Activated CD4-positive, alpha-beta memory T cell treated with anti-CD3 and anti-CD28 coated beads for 36 hours (primary cell): ENCODE measurements around the gene ACLY. TPM values are rescaled to one million over a fixed set of nuclear protein-coding genes. Genes with fewer than 3 reads are reported as not detected.
A peak's percentile ranks its signal among the peaks of the same experiment; 100 is the strongest.

Experiments used
- CTCF ChIA-PET: fragments of 350-600 bp; sonication (Branson Sonifier 250); formaldehyde crosslinking; loops from one replicate; lab custom pipeline; 2021; ENCODE audit warnings: antibody characterized with exemption, inconsistent platforms; lab: Charles Lee
- POLR2A ChIA-PET: fragments of 350-600 bp; sonication (Branson Sonifier 250); formaldehyde crosslinking; loops from one replicate; lab custom pipeline; 2021; ENCODE audit warnings: antibody characterized with exemption; lab: Charles Lee
- DNase-seq: peaks from one replicate; pipeline ENCODE4 v3.0.0-alpha.2; 2020
- H3K27ac Mint-ChIP-seq: one replicate; pipeline ENCODE4 v1.8.0; 2021; ENCODE audit warnings: mixed read lengths
- H3K27me3 Mint-ChIP-seq: one replicate; pipeline ENCODE4 v1.8.0; 2021; ENCODE audit warnings: mixed read lengths
- H3K36me3 Mint-ChIP-seq: one replicate; pipeline ENCODE4 v1.8.0; 2021; ENCODE audit warnings: mixed read lengths
- H3K4me1 Mint-ChIP-seq: one replicate; pipeline ENCODE4 v1.8.0; 2021; ENCODE audit warnings: low read depth, mixed read lengths
- H3K4me3 Mint-ChIP-seq: one replicate; pipeline ENCODE4 v1.8.0; 2021; ENCODE audit warnings: mild to moderate bottlenecking, mixed read lengths
- H3K9me3 Mint-ChIP-seq: one replicate; pipeline ENCODE4 v1.8.0; 2021; ENCODE audit warnings: mixed read lengths
- intact Hi-C: fragments of 100-400 bp; cut with micrococcal nuclease; formaldehyde crosslinking; loops from one replicate; pipeline ENCODE4 v1.15.1; 2023
- total RNA-seq, 2 experiments: library from RNA; stranded (reverse); gene quantifications; one replicate each; pipeline ENCODE4 v1.2.3, GENCODE V29; 2021

The ACLY gene
- total RNA-seq, 2 experiments from 2014 or later, result 186 to 203 TPM

DNA sequence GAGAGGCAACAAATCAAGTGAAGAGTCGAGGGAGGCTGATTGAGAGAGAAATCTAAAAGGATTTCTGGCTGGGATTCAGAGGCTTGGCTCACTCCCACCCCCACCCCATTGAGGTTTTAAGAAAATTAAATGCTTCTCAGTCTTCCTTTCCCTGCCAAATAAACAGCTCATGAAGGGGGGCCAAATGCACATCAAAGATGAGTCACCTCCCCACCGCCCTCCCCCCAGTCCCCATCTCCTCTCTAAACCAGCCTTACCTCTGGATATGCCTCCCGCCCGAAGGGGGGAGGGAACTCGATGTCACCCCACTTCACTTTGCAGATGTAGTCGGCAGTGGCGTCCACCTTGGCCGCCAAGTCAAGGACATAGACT lies 11.6 kb downstream of the ACLY start:
- H3K4me3 Mint-ChIP-seq, result no peak overlapping the region
- H3K36me3 Mint-ChIP-seq, result peaks cover 49% of the 10 kb centered on the region
- DNase-seq, result no peak
- H3K27me3 Mint-ChIP-seq, result no peaks in the 10 kb centered on the region
- H3K9me3 Mint-ChIP-seq, result no peaks in the 10 kb centered on the region
- intact Hi-C loops, result no loop called here
- H3K4me1 Mint-ChIP-seq, result no peaks in the 10 kb centered on the region
- ChIA-PET CTCF (no interaction called here), POLR2A (no interaction called here)
- H3K27ac Mint-ChIP-seq, result no peak overlapping the region

DNA sequence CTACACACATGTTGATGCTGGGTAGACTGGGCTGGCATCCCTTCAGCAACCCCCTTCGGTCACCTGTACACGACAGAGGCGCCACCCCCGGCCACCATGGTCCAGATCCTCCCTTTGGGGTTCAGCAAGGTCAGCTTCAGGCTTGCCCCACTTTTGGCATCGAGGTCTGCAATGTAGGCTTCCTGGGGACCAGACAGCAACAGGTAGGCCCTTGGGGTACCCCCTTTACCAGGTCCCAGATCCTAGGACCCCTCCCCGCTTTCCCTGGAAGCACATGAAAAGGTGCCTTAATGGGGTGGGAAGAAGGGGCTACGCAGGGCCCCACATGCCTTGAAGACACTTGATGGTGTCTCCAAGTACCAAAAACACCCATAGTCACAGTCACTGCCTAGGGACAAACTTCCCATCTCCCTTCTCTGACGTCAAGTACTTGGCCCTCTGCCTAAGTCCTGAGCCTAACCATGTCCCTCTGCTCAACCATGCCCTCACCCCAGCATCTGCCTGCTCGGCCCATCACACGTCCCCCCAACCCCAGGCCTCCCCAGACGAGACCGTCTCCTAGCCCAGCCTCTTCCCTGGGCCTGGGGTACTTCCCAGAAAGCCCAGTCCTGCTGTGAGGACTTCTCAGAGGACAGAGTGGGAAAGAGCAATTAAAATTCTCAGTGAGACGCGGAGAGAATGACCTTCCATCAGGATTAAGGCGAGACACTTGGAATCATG lies 12.1 kb downstream of the ACLY start:
- no peak overlapping the region for H3K4me3 Mint-ChIP-seq
- H3K9me3 Mint-ChIP-seq, result no peaks in the 10 kb centered on the region
- intact Hi-C loops, result no loop called here
- POLR2A ChIA-PET, result no interaction called here
- H3K36me3 Mint-ChIP-seq, result peaks cover 51% of the 10 kb centered on the region
- CTCF ChIA-PET, result no interaction called here
- no peak for DNase-seq
- H3K4me1 Mint-ChIP-seq, result no peaks in the 10 kb centered on the region
- no peak overlapping the region for H3K27ac Mint-ChIP-seq
- no peaks in the 10 kb centered on the region for H3K27me3 Mint-ChIP-seq

DNA sequence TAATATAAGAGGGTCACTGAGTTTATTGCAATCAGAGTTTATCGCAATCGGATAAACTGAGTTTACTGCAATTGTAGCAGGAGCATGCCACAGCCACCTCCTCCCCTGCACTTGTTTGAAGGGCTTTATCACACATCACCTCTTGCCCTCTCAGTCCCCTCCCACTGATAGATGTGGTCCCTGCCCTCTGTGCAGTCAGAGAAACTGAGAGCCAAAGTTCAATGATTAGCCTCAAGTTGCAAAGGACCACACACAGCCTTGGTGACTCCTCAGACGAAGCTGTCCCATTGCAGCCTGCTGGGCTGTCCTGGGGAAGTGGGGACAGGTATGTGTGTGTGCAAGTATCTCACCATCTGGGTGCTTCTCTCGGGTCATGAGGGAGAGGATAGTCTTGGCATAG lies 13.6 kb downstream of the ACLY start:
- H3K9me3 Mint-ChIP-seq, result no peaks in the 10 kb centered on the region
- H3K36me3 Mint-ChIP-seq, result peaks cover 49% of the 10 kb centered on the region
- POLR2A ChIA-PET, result no interaction called here

DNA sequence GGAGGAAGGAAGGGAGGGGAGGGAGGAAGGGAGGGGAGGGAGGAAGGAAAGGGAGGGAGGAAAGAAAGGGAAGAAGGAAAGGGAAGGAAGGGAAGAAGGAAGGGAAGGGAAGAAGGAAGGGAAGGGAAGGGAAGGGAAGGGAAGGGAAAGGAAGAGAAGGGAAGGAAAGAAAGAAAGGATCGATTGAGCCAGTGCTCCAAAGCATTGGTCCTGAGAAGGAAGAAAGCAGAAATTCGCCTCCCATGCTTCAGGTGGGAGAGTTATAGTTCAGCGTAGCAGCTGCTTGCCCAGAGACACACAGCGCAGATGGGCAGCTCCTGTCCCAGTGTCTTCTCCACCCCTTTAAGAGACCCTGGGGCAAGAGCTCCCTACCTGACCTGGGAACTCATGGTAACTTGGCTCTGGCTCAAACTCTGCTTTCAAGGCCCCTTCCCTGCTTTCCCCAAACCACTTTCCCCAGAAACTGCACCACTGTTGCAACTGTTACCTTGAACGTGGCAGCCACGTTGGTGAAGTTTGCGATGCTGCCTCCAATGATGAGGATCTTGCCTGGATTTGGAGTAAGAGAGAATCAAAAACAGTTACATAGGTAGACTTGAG lies 14.4 kb downstream of the ACLY start:
- peaks cover 44% of the 10 kb centered on the region for H3K36me3 Mint-ChIP-seq
- H3K4me1 Mint-ChIP-seq, result no peaks in the 10 kb centered on the region
- CTCF ChIA-PET, result no interaction called here
- no peak overlapping the region for H3K27ac Mint-ChIP-seq
- no peaks in the 10 kb centered on the region for H3K27me3 Mint-ChIP-seq
- no peak for DNase-seq
- H3K4me3 Mint-ChIP-seq, result no peak overlapping the region
- POLR2A ChIA-PET, result no interaction called here
- no peaks in the 10 kb centered on the region for H3K9me3 Mint-ChIP-seq
- intact Hi-C loops, result no loop called here

More for the DNA sequence above, 13.6 kb downstream of the ACLY start:
- DNase-seq, result no peak
- H3K4me3 Mint-ChIP-seq, result no peak overlapping the region
- CTCF ChIA-PET, result no interaction called here
- intact Hi-C loops, result no loop called here
- H3K27ac Mint-ChIP-seq, result no peak overlapping the region
- no peaks in the 10 kb centered on the region for H3K27me3 Mint-ChIP-seq
- no peaks in the 10 kb centered on the region for H3K4me1 Mint-ChIP-seq

DNA sequence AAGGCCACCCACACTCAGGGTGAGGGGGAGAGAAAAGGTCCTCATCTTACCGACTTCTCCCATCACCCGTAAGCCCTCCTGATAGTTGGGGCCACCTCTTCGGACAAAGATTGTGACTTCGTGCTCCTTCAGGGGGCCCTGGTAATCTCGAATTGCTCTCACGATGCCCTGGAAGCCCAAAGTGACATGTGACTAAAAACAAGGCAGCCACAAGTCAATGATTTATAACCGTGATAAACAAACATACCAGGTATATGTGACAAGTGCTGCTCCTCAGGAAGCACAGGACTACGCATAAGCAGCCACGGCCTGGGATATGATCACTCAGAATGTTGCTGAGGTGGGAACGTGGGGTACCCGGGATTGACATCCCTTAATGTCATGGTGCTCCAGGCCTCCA lies 17.1 kb downstream of the ACLY start:
- POLR2A ChIA-PET, result no interaction called here
- Mint-ChIP-seq H3K27me3 (no peaks in the 10 kb centered on the region), H3K9me3 (no peaks in the 10 kb centered on the region), H3K36me3 (peaks cover 47% of the 10 kb centered on the region), H3K27ac (no peak overlapping the region), H3K4me1 (no peaks in the 10 kb centered on the region), H3K4me3 (no peak overlapping the region)
- CTCF ChIA-PET, result no interaction called here
- intact Hi-C loops, result no loop called here
- DNase-seq, result no peak

DNA sequence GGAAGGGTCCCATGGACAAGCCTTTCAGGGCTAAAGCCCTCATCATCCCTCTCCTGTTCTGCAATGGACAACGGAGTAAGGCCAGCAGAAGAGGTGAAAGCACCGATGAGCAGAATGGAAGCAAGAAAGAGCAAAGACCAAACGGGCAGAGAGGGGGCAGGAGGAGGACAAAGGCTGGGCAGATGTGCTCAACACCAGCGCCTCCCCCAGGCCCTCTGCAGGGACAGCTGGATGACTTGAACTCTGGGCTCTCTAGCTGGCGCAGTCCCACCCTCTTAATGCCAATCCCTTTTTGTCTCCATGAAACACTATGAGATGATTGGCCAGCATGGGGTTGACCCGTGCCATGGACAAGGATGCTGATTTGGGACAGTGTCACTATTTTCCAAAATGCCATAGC lies 22.0 kb downstream of the ACLY start:
- Mint-ChIP-seq H3K4me3 (no peak overlapping the region), H3K36me3 (peaks cover 53% of the 10 kb centered on the region), H3K9me3 (no peaks in the 10 kb centered on the region), H3K4me1 (no peaks in the 10 kb centered on the region), H3K27ac (no peak overlapping the region), H3K27me3 (no peaks in the 10 kb centered on the region)
- ChIA-PET CTCF (no interaction called here), POLR2A (no interaction called here)
- intact Hi-C loops, result no loop called here
- no peak for DNase-seq

DNA sequence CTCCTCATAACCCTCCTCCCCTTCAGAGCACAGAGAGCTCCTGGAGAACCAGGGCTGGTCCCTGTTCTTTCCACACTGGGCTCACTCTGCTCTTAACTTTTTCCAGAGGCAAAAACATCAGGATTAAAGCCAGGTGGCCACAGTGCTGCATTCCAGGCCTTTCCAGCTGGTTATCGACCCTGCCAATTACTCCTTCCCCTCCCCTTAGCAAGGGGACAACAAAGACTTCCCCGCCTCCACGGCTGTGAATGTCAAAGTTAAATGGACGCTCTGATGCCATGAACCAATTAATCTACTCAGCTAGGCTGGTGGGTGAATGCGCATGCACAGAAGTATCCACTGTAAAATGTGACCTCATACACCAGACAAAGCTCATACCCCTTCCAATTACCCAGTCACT lies 23.1 kb downstream of the ACLY start:
- intact Hi-C loops, result no loop called here
- H3K36me3 Mint-ChIP-seq, result peaks cover 44% of the 10 kb centered on the region
- POLR2A ChIA-PET, result no interaction called here

DNA sequence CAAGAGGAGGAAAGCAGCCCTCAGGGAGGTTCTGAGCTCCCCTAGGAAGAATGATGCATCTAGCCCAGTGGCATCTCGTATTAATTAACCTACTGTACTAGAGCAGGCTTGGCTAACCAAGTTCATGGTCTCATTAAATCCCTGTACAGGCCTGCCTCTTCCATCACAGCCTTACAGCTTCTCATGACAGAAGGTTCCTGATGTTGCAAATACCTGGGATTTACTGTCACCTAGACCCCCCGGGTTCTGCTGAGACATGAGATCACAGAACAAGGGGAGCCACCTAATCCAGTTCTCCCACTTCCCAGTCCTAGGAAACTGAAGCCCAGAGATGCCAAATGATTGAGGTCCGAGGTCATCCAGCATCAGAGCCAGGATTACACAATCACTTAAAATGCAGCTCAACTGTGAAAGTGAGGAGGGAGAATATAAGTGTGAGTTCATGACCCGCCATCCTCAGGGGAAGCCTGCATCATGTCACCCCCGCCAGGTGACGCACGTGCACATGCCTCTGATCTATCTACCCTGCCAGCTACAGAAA lies 23.9 kb downstream of the ACLY start:
- Mint-ChIP-seq H3K4me1 (no peaks in the 10 kb centered on the region), H3K36me3 (peaks cover 46% of the 10 kb centered on the region), H3K27me3 (no peaks in the 10 kb centered on the region), H3K4me3 (no peak overlapping the region), H3K27ac (no peak overlapping the region), H3K9me3 (no peaks in the 10 kb centered on the region)
- intact Hi-C loops, result no loop called here
- POLR2A ChIA-PET, result no interaction called here
- no peak for DNase-seq
- CTCF ChIA-PET, result no interaction called here

More for the DNA sequence above, 23.1 kb downstream of the ACLY start:
- Mint-ChIP-seq H3K4me3 (no peak overlapping the region), H3K27ac (no peak overlapping the region), H3K27me3 (no peaks in the 10 kb centered on the region), H3K9me3 (no peaks in the 10 kb centered on the region), H3K4me1 (no peaks in the 10 kb centered on the region)
- DNase-seq, result no peak
- CTCF ChIA-PET, result interaction anchor here (1.1 kb wide), 1 partner anchor 200 kb away, joined by 3 read pairs; no protein-coding TSS in a partner anchor

DNA sequence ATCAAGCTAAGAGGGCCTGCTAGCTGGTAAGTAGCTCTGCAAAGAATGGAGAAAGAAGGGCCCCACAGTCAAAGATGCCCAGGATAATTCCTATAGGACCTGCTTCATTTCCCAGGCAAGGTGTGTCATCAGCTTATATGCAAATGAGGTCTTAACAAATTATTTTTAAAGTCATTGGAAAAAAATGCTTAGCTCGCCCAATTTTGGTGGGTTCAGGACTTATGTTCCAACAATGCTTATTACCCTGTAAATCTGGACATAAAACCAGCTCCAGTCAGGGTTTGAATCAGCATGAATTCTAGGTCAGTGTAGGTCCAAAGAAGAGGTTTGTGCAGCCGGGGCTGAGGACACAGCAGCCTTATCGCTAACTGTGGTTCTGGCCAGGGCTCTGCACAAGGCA lies 25.4 kb downstream of the ACLY start:
- Mint-ChIP-seq H3K4me3 (no peak overlapping the region), H3K36me3 (peaks cover 38% of the 10 kb centered on the region), H3K9me3 (no peaks in the 10 kb centered on the region), H3K27me3 (no peaks in the 10 kb centered on the region), H3K4me1 (no peaks in the 10 kb centered on the region), H3K27ac (no peak overlapping the region)
- no peak for DNase-seq
- ChIA-PET POLR2A (no interaction called here), CTCF (no interaction called here)
- intact Hi-C loops, result no loop called here

DNA sequence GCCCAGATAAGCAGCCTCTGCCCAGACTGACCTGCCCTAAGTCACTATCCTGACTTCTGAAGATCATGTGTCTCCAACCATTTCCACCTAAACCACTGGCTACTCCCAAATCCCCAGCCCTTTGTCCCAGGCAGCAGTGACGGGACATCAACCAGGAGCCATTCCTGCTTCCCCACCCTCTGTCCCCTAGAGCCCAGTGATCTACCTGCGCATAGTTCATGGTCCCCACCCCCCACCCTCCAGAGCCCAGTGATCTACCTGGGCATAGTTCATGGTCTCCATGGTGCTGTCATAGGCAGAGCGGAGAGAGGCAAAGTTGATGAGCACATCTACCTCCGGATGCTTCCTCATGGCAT lies 26.8 kb downstream of the ACLY start:
- ChIA-PET POLR2A (no interaction called here), CTCF (no interaction called here)
- no peak overlapping the region for H3K27ac Mint-ChIP-seq
- H3K27me3 Mint-ChIP-seq, result no peaks in the 10 kb centered on the region
- H3K9me3 Mint-ChIP-seq, result no peaks in the 10 kb centered on the region
- H3K36me3 Mint-ChIP-seq, result peaks cover 39% of the 10 kb centered on the region
- intact Hi-C loops, result no loop called here
- DNase-seq, result no peak
- H3K4me3 Mint-ChIP-seq, result no peak overlapping the region
- no peaks in the 10 kb centered on the region for H3K4me1 Mint-ChIP-seq

DNA sequence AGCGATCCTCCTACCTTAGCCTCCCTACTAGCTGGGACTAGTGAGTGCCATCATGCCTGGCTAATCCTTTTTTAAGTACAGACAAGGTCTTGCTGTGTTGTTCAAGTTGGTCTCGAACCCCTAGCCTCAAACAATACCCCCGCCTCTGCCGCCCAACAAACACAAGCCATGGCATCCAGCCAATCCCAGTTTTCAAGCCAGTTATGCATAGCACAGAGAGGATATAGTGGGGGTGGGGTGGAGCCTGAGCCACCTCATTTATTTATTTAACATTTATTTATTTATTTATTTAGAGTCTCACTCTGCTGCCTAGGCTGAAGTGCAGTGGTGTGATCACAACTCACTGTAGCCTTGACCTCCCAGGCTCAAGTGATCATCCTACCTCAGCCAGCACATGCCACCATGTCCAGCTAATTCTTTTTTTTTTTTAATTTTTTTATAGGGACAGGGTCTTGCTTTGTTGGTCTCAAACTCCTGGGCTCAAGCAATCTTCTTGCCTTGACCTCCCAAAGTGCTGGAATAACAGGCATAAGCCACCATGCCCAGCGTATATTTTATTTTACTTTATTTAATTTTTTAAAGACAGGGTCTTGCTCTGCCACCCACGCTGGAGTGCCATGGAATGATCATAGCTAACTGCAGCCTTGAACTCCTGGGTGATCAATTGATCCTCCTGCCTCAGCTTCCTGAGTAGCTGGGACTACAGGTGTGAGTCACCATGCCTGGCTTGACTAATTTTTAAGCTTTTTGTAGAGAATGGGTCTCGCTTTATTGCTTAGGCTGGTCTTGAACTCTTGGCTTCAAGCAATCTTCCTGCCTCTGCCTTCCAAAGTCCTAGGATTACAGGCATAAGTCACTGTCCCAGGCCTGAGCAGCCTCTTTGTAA lies 27.4 kb downstream of the ACLY start:
- no peak overlapping the region for H3K4me3 Mint-ChIP-seq
- no peaks in the 10 kb centered on the region for H3K4me1 Mint-ChIP-seq
- no peaks in the 10 kb centered on the region for H3K27me3 Mint-ChIP-seq
- POLR2A ChIA-PET, result no interaction called here
- no peak for DNase-seq
- CTCF ChIA-PET, result no interaction called here
- H3K27ac Mint-ChIP-seq, result peak overlapping the region; percentile 33
- peaks cover 35% of the 10 kb centered on the region for H3K36me3 Mint-ChIP-seq
- H3K9me3 Mint-ChIP-seq, result no peaks in the 10 kb centered on the region
- intact Hi-C loops, result no loop called here

DNA sequence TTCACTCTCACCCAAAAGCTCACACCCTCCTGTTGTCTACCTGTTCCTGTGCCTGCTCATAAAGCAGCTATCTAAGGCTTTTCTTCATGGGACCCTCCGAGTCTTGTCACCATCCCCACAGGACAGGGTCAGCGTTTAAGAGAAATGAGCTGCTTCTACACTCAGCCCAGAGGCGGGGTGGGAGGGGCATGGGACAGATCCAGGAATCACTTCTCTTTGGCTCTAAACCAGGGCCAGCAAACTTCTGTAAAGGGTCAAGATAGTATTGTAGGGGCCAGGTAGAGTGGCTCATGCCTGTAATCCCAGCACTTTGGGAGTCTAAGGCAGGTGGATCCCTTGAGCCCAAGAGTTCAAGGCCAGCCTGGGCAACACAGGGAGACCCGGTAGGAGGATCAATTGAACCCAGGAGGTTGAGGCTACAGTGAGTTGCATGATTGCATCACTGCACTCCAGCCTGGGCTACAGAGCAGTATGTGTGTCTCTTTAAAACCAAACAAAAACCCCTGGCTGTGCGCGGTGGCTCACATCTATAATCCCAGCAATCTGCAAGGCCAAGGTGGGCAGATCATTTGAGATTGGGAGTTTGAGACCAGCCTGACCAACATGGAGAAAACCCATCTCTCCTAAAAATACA lies 30.3 kb downstream of the ACLY start:
- no peak overlapping the region for H3K27ac Mint-ChIP-seq
- H3K9me3 Mint-ChIP-seq, result no peaks in the 10 kb centered on the region
- H3K27me3 Mint-ChIP-seq, result no peaks in the 10 kb centered on the region
- POLR2A ChIA-PET, result interaction anchor here (0.5 to 0.8 kb wide), 2 partner anchors 40 to 183 kb away, joined by 3 to 4 read pairs; no protein-coding TSS in a partner anchor
- peaks cover 44% of the 10 kb centered on the region for H3K36me3 Mint-ChIP-seq
- H3K4me1 Mint-ChIP-seq, result no peaks in the 10 kb centered on the region
- intact Hi-C loops, result loop anchor here (5.0 kb wide), 1 partner anchor 151 kb away; no protein-coding TSS in a partner anchor
- H3K4me3 Mint-ChIP-seq, result no peak overlapping the region
- CTCF ChIA-PET, result interaction anchor here (1.3 kb wide), 1 partner anchor 10 kb away, joined by 3 read pairs; no protein-coding TSS in a partner anchor
- DNase-seq, result no peak
